MCF 10A (cell line): Measurements from ENCODE around the gene CYFIP2. TPM values are rescaled to one million over a fixed set of nuclear protein-coding genes. Genes with fewer than 3 reads are reported as not detected.

Experiments
- BruUV-seq: library from RNA; stranded (reverse); fragments of 400-500 nt; replicated peaks from 2 replicates; lab custom pipeline; 2021; lab: Mats Ljungman, UMichigan
- CTCF ChIA-PET: fragments of 300-600 bp; sonication (Branson Sonifier 250); formaldehyde crosslinking; extraction: SDS; loops from one replicate; lab custom pipeline; 2021; ENCODE audit warnings: antibody characterized with exemption, inconsistent platforms; lab: Yijun Ruan, JAX
- POLR2A ChIA-PET: fragments of 300-600, 350-650 bp; sonication (Branson Sonifier 250); formaldehyde crosslinking; extraction: SDS; loops from one replicate; lab custom pipeline; 2020; ENCODE audit warnings: antibody characterized with exemption, inconsistent platforms; lab: Yijun Ruan, JAX
- DNase-seq: peaks from one replicate; pipeline ENCODE4 v3.0.0-alpha.2; 2018; ENCODE audit not compliant: unreplicated experiment
- H3K27ac Mint-ChIP-seq: one replicate; pipeline ENCODE4 v1.8.0; 2022; ENCODE audit warnings: mild to moderate bottlenecking, low read depth, mixed read lengths; ENCODE audit not compliant: unreplicated experiment
- H3K27me3 Mint-ChIP-seq: one replicate; pipeline ENCODE4 v1.8.0; 2022; ENCODE audit warnings: mixed read lengths; ENCODE audit not compliant: insufficient read depth, unreplicated experiment
- H3K36me3 Mint-ChIP-seq: one replicate; pipeline ENCODE4 v1.8.0; 2022; ENCODE audit warnings: mild to moderate bottlenecking, moderate library complexity, mixed read lengths; ENCODE audit not compliant: insufficient read depth, unreplicated experiment
- H3K4me1 Mint-ChIP-seq: one replicate; pipeline ENCODE4 v1.8.0; 2022; ENCODE audit warnings: mixed read lengths; ENCODE audit not compliant: insufficient read depth, unreplicated experiment
- H3K4me3 Mint-ChIP-seq: one replicate; pipeline ENCODE4 v1.8.0; 2022; ENCODE audit warnings: mild to moderate bottlenecking, moderate library complexity, mixed read lengths; ENCODE audit not compliant: unreplicated experiment
- H3K9me3 Mint-ChIP-seq: one replicate; pipeline ENCODE4 v1.8.0; 2022; ENCODE audit warnings: mixed read lengths; ENCODE audit not compliant: unreplicated experiment
- CTCF ChIP-seq: fragments of 200-600 bp; IDR thresholded peaks from one replicate; pipeline ENCODE4 v1.8.0; 2022; ENCODE audit warnings: antibody characterized with exemption, mild to moderate bottlenecking; ENCODE audit not compliant: unreplicated experiment
- intact Hi-C: fragments of 100-400 bp; cut with micrococcal nuclease; formaldehyde crosslinking; loops from 2 replicates; pipeline ENCODE4 v1.14.1; 2022
- total RNA-seq: library from RNA; stranded (reverse); gene quantifications from 2 replicates; pipeline ENCODE4 v1.2.3, GENCODE V29; 2022

The CYFIP2 gene
- total RNA-seq, 1 experiment from 2014 or later = 50.8 TPM

GRCh38 chr5:157362982-157363381, 97.1 kb downstream of the CYFIP2 start:
- no peak for DNase-seq
- Mint-ChIP-seq H3K4me1 (no peaks in the 10 kb centered on the region), H3K4me3 (no peak overlapping the region), H3K36me3 (peaks cover 14% of the 10 kb centered on the region), H3K27ac (no peak overlapping the region), H3K27me3 (no peaks in the 10 kb centered on the region), H3K9me3 (no peaks in the 10 kb centered on the region)
- TF ChIP-seq CTCF = no peak
- ChIA-PET CTCF (interaction anchor here (0.6 to 2.0 kb wide), 6 partner anchors 16 to 380 kb away, joined by 3 to 9 read pairs (median 4); partner anchors contain the start of gene LSM11), POLR2A (interaction anchor here (1.7 kb wide), 1 partner anchor 19 kb away, joined by 3 read pairs; no protein-coding TSS in a partner anchor)
- intact Hi-C loops = no loop called here
- no TSS peak for BruUV-seq

GRCh38 chr5:157365732-157366131, 99.8 kb downstream of the CYFIP2 start:
- no peaks in the 10 kb centered on the region for H3K27me3 Mint-ChIP-seq
- H3K27ac Mint-ChIP-seq = no peak overlapping the region
- TF ChIP-seq CTCF = no peak
- no peaks in the 10 kb centered on the region for H3K9me3 Mint-ChIP-seq
- intact Hi-C loops = no loop called here
- CTCF ChIA-PET = no interaction called here
- BruUV-seq = no TSS peak
- H3K4me1 Mint-ChIP-seq = no peaks in the 10 kb centered on the region
- no peak overlapping the region for H3K4me3 Mint-ChIP-seq
- peaks cover 5% of the 10 kb centered on the region for H3K36me3 Mint-ChIP-seq
- DNase-seq = no peak
- POLR2A ChIA-PET = no interaction called here

- POLR2A ChIA-PET = interaction anchor here (0.8 kb wide), 1 partner anchor 1016 kb away, joined by 3 read pairs; no protein-coding TSS in a partner anchor
- CTCF ChIA-PET = interaction anchor here (1.0 kb wide), 1 partner anchor 351 kb away, joined by 3 read pairs; no protein-coding TSS in a partner anchor
- H3K4me3 Mint-ChIP-seq = no peak overlapping the region
- no peaks in the 10 kb centered on the region for H3K4me1 Mint-ChIP-seq
- peak; percentile 14 for TF ChIP-seq CTCF
- H3K36me3 Mint-ChIP-seq = no peaks in the 10 kb centered on the region
- H3K9me3 Mint-ChIP-seq = no peaks in the 10 kb centered on the region
- peak; percentile 54 for DNase-seq
- intact Hi-C loops = no loop called here
- no peaks in the 10 kb centered on the region for H3K27me3 Mint-ChIP-seq
- H3K27ac Mint-ChIP-seq = no peak overlapping the region
- BruUV-seq = no TSS peak
Observed at GRCh38 chr5:157366741-157367674, 101.1 kb downstream of the CYFIP2 start.

GRCh38 chr5:157369507-157369906, 103.6 kb downstream of the CYFIP2 start:
- no peaks in the 10 kb centered on the region for H3K9me3 Mint-ChIP-seq
- TF ChIP-seq CTCF = no peak
- no peak for DNase-seq
- no peaks in the 10 kb centered on the region for H3K36me3 Mint-ChIP-seq
- H3K27ac Mint-ChIP-seq = no peak overlapping the region
- intact Hi-C loops = no loop called here
- CTCF ChIA-PET = interaction anchor here (0.6 to 1.6 kb wide), 8 partner anchors 9 to 80 kb away, joined by 3 to 6 read pairs (median 4); no protein-coding TSS in a partner anchor
- BruUV-seq = no TSS peak
- no peaks in the 10 kb centered on the region for H3K27me3 Mint-ChIP-seq
- no peak overlapping the region for H3K4me3 Mint-ChIP-seq
- H3K4me1 Mint-ChIP-seq = no peaks in the 10 kb centered on the region
- POLR2A ChIA-PET = no interaction called here
